GM10248 (cell line): ENCODE results near the gene FRMD5.

ENCODE experiments used
- CTCF ChIA-PET: fragments of 300-600 bp; sonication (Branson Sonifier 250); formaldehyde crosslinking; extraction: SDS; loops from one replicate; lab custom pipeline; 2021; ENCODE audit warnings: antibody characterized with exemption; lab: Yijun Ruan, JAX
- POLR2A ChIA-PET: fragments of 350-650 bp; sonication (Branson Sonifier 250); formaldehyde crosslinking; extraction: SDS; loops from one replicate; lab custom pipeline; 2020; ENCODE audit warnings: antibody characterized with exemption; lab: Yijun Ruan, JAX
- DNase-seq: peaks from one replicate; pipeline ENCODE4 v3.0.0; 2012; ENCODE audit errors: extremely low spot score
- TF ChIP-seq, protein P1 (sequence below): IDR thresholded peaks from 2 replicates; pipeline ENCODE4 v1.5.1; 2012; ENCODE audit warnings: mild to moderate bottlenecking, low read depth; ENCODE audit errors: extremely low read depth, missing control alignments, control extremely low read depth

FRMD5 gene

GRCh38 chr15:43893956-43894355 lies 301.1 kb downstream of the FRMD5 start:
- POLR2A ChIA-PET, result no interaction called here
- CTCF ChIA-PET, result interaction anchor here (3.7 kb wide), 1 partner anchor 10 kb away, joined by 14 read pairs; no protein-coding TSS in a partner anchor

DNA sequence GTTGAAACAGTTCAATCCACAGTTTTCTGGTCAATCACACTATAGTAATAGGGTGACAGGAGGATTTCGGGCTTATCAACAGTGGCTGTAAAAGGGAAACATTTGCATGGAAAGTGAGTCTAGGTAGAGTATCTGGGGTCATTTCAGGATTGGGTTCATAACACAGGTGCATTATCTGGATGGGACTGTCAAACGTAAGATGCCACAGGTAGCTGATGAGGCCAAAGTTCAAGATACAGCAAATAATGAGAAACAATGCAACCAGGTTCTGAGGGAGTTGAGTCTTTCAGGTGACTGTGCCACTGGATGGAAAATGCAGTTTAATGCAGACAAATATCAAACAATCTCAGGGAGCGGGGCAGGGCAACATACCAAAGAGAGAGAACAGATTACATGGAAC lies 306.0 kb downstream of the FRMD5 start:
- TF ChIP-seq, protein P1, sequence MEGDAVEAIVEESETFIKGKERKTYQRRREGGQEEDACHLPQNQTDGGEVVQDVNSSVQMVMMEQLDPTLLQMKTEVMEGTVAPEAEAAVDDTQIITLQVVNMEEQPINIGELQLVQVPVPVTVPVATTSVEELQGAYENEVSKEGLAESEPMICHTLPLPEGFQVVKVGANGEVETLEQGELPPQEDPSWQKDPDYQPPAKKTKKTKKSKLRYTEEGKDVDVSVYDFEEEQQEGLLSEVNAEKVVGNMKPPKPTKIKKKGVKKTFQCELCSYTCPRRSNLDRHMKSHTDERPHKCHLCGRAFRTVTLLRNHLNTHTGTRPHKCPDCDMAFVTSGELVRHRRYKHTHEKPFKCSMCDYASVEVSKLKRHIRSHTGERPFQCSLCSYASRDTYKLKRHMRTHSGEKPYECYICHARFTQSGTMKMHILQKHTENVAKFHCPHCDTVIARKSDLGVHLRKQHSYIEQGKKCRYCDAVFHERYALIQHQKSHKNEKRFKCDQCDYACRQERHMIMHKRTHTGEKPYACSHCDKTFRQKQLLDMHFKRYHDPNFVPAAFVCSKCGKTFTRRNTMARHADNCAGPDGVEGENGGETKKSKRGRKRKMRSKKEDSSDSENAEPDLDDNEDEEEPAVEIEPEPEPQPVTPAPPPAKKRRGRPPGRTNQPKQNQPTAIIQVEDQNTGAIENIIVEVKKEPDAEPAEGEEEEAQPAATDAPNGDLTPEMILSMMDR, result no peak
- DNase-seq, result no peak
- ChIA-PET POLR2A (no interaction called here), CTCF (interaction anchor here (0.7 to 7.2 kb wide), 5 partner anchors 8 to 353 kb away, joined by 3 to 63 read pairs (median 4); no protein-coding TSS in a partner anchor)

More at GRCh38 chr15:43893956-43894355, 301.1 kb downstream of the FRMD5 start:
- TF ChIP-seq, protein P1, result no peak
- no peak for DNase-seq

DNA sequence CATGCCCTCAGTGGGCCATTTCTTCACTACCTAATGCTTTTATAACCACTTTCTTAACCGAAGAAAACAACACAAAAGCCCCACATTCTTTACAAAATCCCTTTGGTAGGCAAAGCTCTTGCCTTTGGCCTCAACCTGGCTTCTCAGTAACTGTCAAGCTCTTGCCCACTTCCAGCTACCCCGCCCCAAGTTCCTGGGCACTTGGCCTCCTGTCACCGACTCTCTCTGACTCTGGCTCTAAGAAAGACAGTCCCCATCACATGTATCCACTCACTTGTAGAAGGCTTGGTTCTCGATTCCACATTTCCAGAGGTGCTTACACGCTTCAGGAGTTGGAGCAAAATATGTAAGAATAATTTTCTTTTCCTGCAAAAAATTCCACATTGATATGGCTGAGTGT lies 307.2 kb downstream of the FRMD5 start:
- CTCF ChIA-PET, result interaction anchor here (1.2 to 7.2 kb wide), 4 partner anchors 14 to 354 kb away, joined by 3 to 63 read pairs (median 4); no protein-coding TSS in a partner anchor
- POLR2A ChIA-PET, result no interaction called here
- TF ChIP-seq, protein P1, result no peak
- DNase-seq, result no peak

GRCh38 chr15:43886558-43886957 lies 308.5 kb downstream of the FRMD5 start:
- TF ChIP-seq, protein P1, result no peak
- ChIA-PET POLR2A (interaction anchor here (0.6 kb wide), 1 partner anchor 9 kb away, joined by 3 read pairs; no protein-coding TSS in a partner anchor), CTCF (interaction anchor here (0.7 to 7.2 kb wide), 5 partner anchors 10 to 28 kb away, joined by 3 to 63 read pairs (median 3); no protein-coding TSS in a partner anchor)
- DNase-seq, result no peak

DNA sequence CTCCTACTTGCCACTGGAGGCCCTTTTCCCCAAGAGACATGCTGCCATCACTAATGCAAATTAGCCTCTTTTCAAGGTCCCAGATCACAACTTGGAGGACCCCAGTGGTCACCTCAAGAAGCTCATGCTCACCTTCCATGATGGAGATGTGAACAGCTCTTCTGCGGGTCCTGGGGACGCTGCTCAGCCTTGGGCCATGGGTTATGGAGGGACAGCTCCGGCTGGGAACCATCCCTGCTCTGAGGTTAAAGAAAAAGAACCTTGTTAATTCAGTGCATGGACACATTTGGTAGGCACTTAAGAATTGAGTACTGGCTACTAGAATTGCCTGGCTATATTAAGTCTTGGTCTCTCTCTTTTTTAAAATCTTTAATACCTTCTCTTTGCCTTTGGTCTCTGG lies 311.5 kb downstream of the FRMD5 start:
- ChIA-PET CTCF (interaction anchor here (2.9 kb wide), 1 partner anchor 20 kb away, joined by 8 read pairs; no protein-coding TSS in a partner anchor), POLR2A (no interaction called here)
- TF ChIP-seq, protein P1, result no peak
- DNase-seq, result no peak

DNA sequence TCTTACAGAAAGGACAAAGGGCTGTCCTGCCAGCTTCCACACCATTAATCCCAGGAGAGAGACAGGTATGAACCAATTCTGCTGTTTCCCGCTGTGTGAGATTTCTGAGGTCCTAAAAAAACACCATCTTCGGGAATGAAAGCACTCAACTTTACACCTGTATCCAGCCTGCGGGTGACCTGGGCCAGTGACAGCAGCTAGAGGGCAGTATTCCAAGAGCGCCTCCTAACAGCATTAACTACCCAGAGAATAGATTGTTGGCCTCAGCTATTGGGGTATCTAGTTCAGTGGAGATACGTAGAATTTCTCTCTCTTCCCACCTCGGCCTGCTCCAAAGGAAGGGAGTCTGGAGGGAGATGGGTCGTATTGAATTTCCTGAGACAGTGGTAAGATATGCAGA lies 313.1 kb downstream of the FRMD5 start:
- TF ChIP-seq, protein P1, result peak; percentile 35
- ChIA-PET CTCF (interaction anchor here (0.5 to 2.9 kb wide), 10 partner anchors 9 to 303 kb away, joined by 3 to 8 read pairs (median 4); no protein-coding TSS in a partner anchor), POLR2A (no interaction called here)
- no peak for DNase-seq
